GM19467 (cell line): Measurements from ENCODE around the gene C8A.

ENCODE experiments used
- ATAC-seq: cut with Tn5 transposase; IDR thresholded peaks from one replicate; pipeline ENCODE4 v1.9.1; 2021; ENCODE audit warnings: mild to moderate bottlenecking, moderate library complexity; ENCODE audit not compliant: unreplicated experiment

Gene C8A

GRCh38 chr1:56836359-56836758 lies 18.2 kb upstream of the C8A start:
- no peak for ATAC-seq

- no peak for ATAC-seq
These were observed 17.2 kb upstream of the C8A start for GRCh38 chr1:56837244-56837939.

DNA sequence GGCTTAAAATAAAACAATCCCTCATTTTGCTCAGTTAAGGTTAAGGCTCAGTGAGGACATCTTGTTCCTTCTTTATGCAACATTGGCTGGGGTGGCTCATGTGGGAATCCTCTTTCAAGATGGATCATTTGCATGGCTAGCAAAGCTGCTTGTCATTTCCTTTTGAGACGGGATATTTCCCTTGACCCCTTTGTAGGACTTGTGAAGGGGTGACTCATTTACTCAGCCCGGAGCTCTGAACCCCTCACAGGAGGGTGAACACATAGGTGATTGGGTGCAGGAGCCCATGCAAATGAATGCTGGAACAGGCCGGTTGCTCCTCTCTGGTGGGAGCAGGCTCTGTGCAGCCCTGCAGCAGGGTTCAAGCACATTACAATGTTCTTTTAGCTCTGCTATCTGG lies 15.8 kb upstream of the C8A start:
- ATAC-seq: no peak

- ATAC-seq: no peak
These were observed 11.1 kb upstream of the C8A start for GRCh38 chr1:56843544-56843943.

- no peak for ATAC-seq
These were observed 10.0 kb upstream of the C8A start for GRCh38 chr1:56844545-56845136.

DNA sequence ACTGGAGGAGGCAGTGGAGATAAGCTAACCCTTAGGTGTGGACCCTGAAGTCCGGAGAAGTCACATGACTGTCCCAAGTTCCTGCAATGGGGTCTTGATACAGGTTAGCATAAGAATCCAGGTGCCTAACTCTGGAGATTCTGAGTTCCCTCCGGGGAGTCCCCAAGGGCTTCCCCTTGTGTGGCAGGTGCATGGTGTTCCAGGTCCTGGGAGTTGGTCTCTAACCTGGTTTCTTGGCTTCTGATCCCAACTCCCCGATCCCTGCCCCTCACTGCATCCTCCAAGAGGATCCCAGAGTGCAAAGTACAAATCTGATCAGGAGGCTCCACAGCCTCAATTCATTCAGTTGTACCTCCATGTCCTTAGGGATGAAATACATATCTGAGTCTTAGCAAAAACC lies 9.3 kb upstream of the C8A start:
- ATAC-seq: no peak

DNA sequence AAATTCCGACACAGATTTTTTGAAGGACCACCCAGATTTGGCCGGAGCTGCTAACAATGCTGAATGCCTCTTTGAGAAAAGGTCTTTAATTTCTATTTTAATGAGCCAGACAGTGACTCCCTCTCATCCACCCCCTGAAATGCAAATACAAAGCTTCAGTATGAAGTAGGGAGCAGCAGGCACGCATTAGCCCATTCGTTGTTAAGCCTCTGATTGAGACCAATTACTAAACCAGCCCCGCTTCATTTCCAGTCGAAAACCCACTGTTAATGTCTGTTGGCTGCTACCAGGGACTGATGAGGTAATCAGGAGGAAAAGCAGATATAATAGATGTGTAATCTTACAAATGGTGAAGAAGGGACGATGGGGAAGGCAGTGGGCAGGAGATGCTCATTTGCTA lies 4.8 kb upstream of the C8A start:
- no peak for ATAC-seq

DNA sequence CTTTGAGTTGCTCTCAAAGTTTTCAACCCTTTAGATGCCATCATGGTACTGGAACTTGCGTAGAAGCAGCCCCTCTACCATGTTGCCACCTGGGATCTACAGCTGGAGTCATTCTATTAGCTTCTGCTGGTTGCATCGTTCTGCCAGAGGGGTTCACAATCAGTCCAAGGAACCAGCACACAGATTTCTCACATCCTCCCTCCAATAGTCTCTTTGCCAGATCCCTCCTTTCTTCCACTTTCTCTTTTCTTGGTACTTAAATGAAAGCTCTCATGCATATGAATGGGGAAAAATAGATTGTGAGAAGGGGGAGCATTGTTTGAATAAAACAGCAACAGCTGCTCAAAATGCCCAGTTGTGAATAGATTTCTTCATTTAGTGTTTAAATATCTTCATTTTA lies 4.2 kb upstream of the C8A start:
- no peak for ATAC-seq

GRCh38 chr1:56850922-56851321 lies 3.7 kb upstream of the C8A start:
- ATAC-seq: no peak

- no peak for ATAC-seq
These were observed 2.1 kb upstream of the C8A start for GRCh38 chr1:56852476-56852875.

- ATAC-seq: no peak
These were observed 593 bp downstream of the C8A start for GRCh38 chr1:56855190-56855589.

DNA sequence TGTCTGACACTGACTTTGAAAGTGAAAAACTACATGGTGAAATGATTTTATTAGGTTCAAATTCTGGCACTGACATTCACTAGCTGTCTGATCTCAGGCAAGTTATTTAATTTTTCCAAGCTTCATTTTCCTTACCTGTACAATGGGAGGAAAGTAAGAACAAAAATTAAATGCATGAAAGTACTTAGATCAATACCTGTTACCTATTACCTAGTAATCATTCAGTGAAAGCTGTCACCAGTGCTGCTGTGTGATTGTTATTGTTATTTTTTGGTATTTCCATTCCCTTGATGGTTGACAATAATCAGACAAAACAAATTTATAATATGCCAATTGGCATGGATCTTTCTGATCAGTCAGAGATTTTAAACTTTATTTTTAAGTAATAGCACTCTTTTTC lies 1.6 kb downstream of the C8A start:
- ATAC-seq: no peak

DNA sequence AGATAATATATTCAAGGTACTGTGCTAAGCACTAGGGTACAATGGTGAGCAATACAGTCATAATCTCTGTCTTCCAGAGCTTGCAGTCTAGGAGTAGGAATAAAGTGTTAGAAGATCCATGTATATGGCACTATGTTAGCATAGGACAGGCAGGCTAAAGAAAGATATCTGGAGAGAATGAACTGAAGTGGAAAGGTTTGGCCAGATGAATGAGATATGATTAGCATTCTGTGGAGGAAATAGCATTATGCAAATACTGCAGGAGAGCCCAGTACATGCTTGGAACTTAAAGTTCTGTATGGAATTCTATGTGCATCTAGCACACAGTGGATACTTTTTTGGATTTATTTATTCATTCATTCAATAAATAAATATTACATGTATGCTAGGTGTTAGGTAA lies 4.7 kb downstream of the C8A start:
- no peak for ATAC-seq

DNA sequence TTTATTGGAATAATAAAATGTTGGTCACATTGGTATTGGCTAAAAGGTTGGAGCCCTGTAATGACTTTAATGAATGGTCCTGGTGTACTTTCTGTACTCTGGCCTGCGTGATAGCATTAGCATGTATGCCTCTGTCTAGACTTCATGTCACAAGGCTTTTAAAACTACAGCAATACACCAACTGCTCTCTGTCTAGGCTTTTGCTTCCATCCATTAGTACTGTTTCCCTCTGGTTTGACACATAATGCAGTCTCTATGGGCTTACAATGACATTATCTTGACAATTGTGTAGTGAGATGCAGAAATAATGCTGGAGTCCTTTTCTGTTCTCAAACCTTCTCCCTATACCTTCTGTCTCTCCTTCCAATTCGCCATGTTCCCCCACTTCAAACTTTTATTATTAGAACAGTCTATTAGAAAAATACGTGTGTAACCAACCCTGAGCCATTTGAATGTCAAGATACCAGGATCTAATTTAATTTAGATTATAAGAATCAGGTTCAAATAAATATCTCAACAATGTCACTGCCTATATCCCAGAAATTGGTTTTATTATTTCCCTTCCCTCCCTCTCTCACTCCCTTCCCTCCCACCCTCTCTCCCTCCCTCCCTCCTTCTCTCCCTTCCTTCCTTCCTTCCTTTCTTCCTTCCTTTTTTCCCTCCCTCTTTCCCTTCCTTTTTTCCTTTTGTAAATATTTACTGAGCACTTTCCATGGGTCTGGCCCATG lies 8.8 kb downstream of the C8A start:
- ATAC-seq: no peak

- ATAC-seq: no peak
These were observed 9.8 kb downstream of the C8A start for GRCh38 chr1:56864430-56864829.

- no peak for ATAC-seq
These were observed 12.1 kb downstream of the C8A start for GRCh38 chr1:56866656-56867055.

GRCh38 chr1:56867491-56867890 lies 12.9 kb downstream of the C8A start:
- no peak for ATAC-seq

GRCh38 chr1:56868761-56869160 lies 14.2 kb downstream of the C8A start:
- no peak for ATAC-seq

DNA sequence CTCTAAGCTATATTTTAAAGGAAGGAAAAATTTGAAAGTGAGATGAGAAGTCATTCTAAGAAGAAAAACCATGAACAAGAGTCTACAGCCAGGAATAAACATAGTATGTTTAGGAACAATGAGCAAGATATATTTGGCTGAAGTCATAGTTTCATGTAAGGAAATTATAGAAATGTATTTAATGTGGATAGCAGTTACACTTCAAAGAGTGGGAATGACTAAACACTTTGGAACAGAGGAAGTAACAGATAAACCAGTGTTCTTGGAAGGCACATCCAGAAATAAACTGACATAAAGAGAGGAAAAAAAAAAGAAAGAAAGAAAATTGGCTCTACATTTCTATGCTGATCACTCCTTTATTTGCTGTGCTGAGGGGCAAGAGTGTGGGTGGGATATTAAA lies 18.0 kb downstream of the C8A start:
- ATAC-seq: no peak

DNA sequence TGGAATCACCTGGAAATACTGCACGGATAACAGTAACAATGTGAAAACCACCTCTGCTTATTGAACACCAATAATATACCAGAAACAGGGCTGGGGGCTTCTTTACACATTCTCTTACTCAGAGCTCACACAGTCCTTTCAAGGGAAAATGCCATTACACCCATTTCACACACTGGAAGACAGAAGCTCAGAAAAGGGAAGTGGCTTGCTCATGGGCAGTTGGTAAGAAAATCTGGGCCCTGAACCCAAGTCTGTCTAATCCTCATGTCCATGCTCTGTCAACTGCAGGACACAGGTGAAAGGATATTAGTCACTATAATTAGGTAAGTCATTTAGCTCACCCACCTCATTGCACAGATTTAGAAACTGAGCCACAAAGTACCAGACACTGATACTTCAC lies 18.6 kb downstream of the C8A start:
- ATAC-seq: no peak

DNA sequence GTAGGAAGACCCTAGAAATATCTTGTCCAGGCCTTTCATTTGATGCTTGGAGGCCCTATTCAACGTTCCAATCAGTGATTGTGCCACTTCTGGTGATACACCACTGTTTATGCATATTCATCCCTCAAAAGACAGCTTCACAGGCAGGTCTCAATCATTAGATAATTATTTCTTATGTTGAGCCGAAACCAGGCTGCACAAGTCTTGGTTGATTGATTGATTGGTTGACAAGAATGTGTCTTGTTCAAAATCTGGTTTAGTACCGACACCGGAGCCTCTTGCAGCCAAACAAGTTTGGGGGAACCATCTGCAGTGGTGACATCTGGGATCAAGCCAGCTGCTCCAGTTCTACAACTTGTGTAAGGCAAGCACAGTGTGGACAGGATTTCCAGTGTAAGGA lies 20.1 kb downstream of the C8A start:
- ATAC-seq: no peak

DNA sequence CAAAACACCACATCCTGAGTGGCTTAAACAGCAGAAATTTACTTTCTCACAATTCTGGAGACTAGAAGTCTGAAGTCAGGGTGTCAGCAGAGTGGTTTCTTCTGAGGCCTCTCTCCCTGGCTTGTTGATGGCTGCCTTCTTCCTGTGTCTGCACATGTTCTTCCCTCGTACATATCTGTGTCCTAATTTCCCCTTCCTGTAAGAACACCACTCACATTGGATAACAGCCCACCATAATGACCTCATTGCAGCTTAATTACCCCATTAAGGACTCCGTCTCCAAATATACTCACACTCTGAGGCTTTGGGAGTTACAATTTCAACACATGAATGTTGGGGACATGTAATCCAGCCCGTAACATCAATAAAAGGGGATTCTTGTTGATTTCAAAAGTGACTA lies 23.4 kb downstream of the C8A start:
- no peak for ATAC-seq
